ENCODE measurements around the gene CNN3.

DNA sequence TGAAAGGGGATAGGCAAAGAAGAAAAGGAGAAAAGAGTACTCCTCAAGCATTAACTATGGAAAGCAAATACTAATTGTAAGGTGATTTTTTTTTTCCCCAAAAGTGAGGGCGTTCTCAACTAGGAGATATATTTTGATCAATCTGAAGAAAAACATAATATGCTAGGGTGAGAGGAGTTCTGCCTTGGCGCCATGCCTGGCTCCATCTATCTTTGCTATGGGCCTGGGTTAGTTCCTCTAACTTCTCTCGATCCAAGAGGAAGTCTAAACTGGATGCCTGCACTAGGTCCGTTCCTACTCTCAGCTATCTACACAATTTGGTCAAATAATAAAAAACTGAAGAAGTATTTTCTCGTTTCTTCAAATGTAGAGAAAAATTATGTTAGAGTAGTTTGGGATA lies 20.5 kb downstream of the CNN3 start:
- TF ChIP-seq, protein P1, sequence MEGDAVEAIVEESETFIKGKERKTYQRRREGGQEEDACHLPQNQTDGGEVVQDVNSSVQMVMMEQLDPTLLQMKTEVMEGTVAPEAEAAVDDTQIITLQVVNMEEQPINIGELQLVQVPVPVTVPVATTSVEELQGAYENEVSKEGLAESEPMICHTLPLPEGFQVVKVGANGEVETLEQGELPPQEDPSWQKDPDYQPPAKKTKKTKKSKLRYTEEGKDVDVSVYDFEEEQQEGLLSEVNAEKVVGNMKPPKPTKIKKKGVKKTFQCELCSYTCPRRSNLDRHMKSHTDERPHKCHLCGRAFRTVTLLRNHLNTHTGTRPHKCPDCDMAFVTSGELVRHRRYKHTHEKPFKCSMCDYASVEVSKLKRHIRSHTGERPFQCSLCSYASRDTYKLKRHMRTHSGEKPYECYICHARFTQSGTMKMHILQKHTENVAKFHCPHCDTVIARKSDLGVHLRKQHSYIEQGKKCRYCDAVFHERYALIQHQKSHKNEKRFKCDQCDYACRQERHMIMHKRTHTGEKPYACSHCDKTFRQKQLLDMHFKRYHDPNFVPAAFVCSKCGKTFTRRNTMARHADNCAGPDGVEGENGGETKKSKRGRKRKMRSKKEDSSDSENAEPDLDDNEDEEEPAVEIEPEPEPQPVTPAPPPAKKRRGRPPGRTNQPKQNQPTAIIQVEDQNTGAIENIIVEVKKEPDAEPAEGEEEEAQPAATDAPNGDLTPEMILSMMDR (conservative IDR thresholded peaks at IDR 0.05; ENCODE audit: low read length): no peak
- TF ChIP-seq EZH2phosphoT487 (IDR thresholded peaks at IDR 0.05; ENCODE audit: borderline replicate concordance, low read depth, low read length): no peak
